A673 (cell line): ENCODE measurements around the gene EML1. TPM values are rescaled to one million over a fixed set of nuclear protein-coding genes. Genes with fewer than 3 reads are reported as not detected.

Source experiments
- BruUV-seq: library from RNA; stranded (reverse); fragments of 400-500 nt; replicated peaks from 2 replicates; lab custom pipeline; 2021; lab: Mats Ljungman, UMichigan
- CTCF ChIA-PET: fragments of 300-600 bp; sonication (Branson Sonifier 250); formaldehyde crosslinking; loops from one replicate; lab custom pipeline; 2022; ENCODE audit warnings: antibody characterized with exemption; lab: Charles Lee
- POLR2A ChIA-PET: fragments of 300-600 bp; sonication (Branson Sonifier 250); formaldehyde crosslinking; loops from one replicate; lab custom pipeline; 2022; ENCODE audit warnings: antibody characterized with exemption; ENCODE audit not compliant: low non-redundant PET; lab: Charles Lee
- DNase-seq: peaks from one replicate; pipeline ENCODE4 v3.0.0-alpha.2; 2015; ENCODE audit warnings: low spot score
- H3K27ac ChIP-seq: fragments of 200-600 bp; sonication (generic); 2 replicates; pipeline ENCODE4 v1.5.1; 2016; ENCODE audit warnings: mixed run types, low read depth, mild to moderate bottlenecking, mixed read lengths, antibody characterized with exemption, low read length; ENCODE audit not compliant: poor library complexity, severe bottlenecking
- H3K27me3 ChIP-seq: fragments of 200-600 bp; sonication (generic); replicated peaks from 2 replicates; pipeline ENCODE4 v1.6.1; 2017; ENCODE audit warnings: mixed run types, low read depth, mild to moderate bottlenecking, mixed read lengths, antibody characterized with exemption, low read length; ENCODE audit not compliant: insufficient read depth, poor library complexity
- H3K36me3 ChIP-seq: fragments of 200-600 bp; sonication (generic); 2 replicates; pipeline ENCODE4 v1.6.1; 2016; ENCODE audit warnings: mixed run types, mild to moderate bottlenecking, mixed read lengths, antibody characterized with exemption, low read length; ENCODE audit not compliant: insufficient read depth, poor library complexity, severe bottlenecking
- H3K4me1 ChIP-seq: fragments of 200-600 bp; sonication (generic); 2 replicates; pipeline ENCODE4 v1.6.1; 2017; ENCODE audit warnings: mixed run types, mild to moderate bottlenecking, mixed read lengths, antibody characterized with exemption, low read length; ENCODE audit not compliant: insufficient read depth, poor library complexity, severe bottlenecking
- H3K4me3 ChIP-seq: fragments of 200-600 bp; sonication (generic); 2 replicates; pipeline ENCODE4 v1.5.1; 2016; ENCODE audit warnings: low read depth, mixed run types, mild to moderate bottlenecking, mixed read lengths, low read length; ENCODE audit not compliant: poor library complexity, severe bottlenecking
- H3K9me3 ChIP-seq: fragments of 200-600 bp; sonication (generic); 2 replicates; pipeline ENCODE4 v1.6.1; 2016; ENCODE audit warnings: mixed run types, low read depth, mild to moderate bottlenecking, mixed read lengths, antibody characterized with exemption, low read length; ENCODE audit not compliant: poor library complexity, severe bottlenecking
- EZH2 ChIP-seq: fragments of 200-600 bp; sonication (generic); IDR thresholded peaks from 2 replicates; pipeline ENCODE4 v1.6.1; 2017; ENCODE audit warnings: borderline replicate concordance, low read depth, mild to moderate bottlenecking, mixed read lengths, antibody characterized with exemption, low read length; ENCODE audit not compliant: poor library complexity, severe bottlenecking
- intact Hi-C: fragments of 100-400 bp; cut with micrococcal nuclease; formaldehyde crosslinking; loops from one replicate; pipeline ENCODE4 v1.10.0; 2022; ENCODE audit not compliant: unreplicated experiment
- total RNA-seq: library from RNA; stranded (reverse); gene quantifications from 2 replicates; pipeline ENCODE4 v1.2.3, GENCODE V29; 2021
- TF ChIP-seq, protein P1 (sequence below): fragments of 300-800, 200-600 bp; sonication (generic); conservative IDR thresholded peaks from 2 replicates; pipeline ENCODE4 v1.5.1; 2017; ENCODE audit warnings: low read depth, mild to moderate bottlenecking, antibody characterized with exemption, low read length, moderate library complexity, mixed read lengths

EML1 gene
- total RNA-seq, 1 experiment from 2014 or later: 34.1 TPM

DNA sequence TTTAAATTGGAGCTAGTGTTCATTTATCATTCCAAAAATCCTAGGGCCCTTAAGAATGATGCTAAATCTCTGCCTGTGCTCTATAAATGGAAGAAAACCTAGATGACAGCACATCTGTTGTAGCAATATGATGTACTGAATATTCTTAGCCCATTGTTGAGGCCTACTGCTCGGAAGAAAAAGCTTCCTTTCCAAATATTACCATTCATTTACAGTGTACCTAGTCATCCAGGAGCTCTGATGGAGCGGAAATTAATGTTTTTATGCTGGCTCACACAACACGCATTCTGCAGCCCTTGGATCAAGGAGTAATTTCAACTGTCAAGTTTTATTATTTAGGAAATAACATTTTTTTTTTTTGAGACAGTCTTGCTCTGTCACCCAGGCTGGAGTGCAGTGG is 77.4 kb downstream of the EML1 start:
- Histone ChIP-seq H3K36me3 (no peaks in the 10 kb centered on the region), H3K27me3 (no peaks in the 10 kb centered on the region), H3K4me1 (peaks cover 24% of the 10 kb centered on the region), H3K9me3 (no peaks in the 10 kb centered on the region), H3K27ac (no peak overlapping the region), H3K4me3 (no peak overlapping the region)
- TF ChIP-seq EZH2: no peak
- TF ChIP-seq, protein P1, sequence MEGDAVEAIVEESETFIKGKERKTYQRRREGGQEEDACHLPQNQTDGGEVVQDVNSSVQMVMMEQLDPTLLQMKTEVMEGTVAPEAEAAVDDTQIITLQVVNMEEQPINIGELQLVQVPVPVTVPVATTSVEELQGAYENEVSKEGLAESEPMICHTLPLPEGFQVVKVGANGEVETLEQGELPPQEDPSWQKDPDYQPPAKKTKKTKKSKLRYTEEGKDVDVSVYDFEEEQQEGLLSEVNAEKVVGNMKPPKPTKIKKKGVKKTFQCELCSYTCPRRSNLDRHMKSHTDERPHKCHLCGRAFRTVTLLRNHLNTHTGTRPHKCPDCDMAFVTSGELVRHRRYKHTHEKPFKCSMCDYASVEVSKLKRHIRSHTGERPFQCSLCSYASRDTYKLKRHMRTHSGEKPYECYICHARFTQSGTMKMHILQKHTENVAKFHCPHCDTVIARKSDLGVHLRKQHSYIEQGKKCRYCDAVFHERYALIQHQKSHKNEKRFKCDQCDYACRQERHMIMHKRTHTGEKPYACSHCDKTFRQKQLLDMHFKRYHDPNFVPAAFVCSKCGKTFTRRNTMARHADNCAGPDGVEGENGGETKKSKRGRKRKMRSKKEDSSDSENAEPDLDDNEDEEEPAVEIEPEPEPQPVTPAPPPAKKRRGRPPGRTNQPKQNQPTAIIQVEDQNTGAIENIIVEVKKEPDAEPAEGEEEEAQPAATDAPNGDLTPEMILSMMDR: no peak
- DNase-seq: no peak
- POLR2A ChIA-PET: no interaction called here
- CTCF ChIA-PET: no interaction called here
- BruUV-seq: no TSS peak
- intact Hi-C loops: no loop called here

DNA sequence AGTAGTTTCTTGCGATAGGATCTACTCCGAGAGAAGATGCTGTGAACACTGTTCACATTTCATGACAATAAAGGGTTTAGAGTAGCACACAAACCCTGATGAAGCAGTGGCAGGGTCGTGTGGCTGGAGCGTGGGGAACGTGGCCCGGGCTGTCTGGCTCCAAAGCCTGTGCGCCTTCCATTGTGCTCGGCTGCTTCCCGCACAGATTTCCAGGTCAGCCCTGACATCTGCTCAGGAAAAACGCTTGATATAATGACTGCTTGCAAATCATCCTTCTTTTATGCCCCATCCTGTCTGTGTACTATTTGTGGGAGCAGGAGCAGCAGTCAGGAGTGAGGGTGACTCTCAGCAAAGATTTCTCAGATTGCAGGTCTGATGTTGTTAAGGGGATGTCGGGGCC is 78.6 kb downstream of the EML1 start:
- no peak for DNase-seq
- no peak overlapping the region for H3K27ac ChIP-seq
- TF ChIP-seq, protein P1: no peak
- TF ChIP-seq EZH2: no peak
- BruUV-seq: no TSS peak
- H3K9me3 ChIP-seq: no peaks in the 10 kb centered on the region
- H3K36me3 ChIP-seq: no peaks in the 10 kb centered on the region
- ChIA-PET CTCF (no interaction called here), POLR2A (no interaction called here)
- no peaks in the 10 kb centered on the region for H3K27me3 ChIP-seq
- H3K4me1 ChIP-seq: peaks cover 24% of the 10 kb centered on the region
- intact Hi-C loops: no loop called here
- no peak overlapping the region for H3K4me3 ChIP-seq

DNA sequence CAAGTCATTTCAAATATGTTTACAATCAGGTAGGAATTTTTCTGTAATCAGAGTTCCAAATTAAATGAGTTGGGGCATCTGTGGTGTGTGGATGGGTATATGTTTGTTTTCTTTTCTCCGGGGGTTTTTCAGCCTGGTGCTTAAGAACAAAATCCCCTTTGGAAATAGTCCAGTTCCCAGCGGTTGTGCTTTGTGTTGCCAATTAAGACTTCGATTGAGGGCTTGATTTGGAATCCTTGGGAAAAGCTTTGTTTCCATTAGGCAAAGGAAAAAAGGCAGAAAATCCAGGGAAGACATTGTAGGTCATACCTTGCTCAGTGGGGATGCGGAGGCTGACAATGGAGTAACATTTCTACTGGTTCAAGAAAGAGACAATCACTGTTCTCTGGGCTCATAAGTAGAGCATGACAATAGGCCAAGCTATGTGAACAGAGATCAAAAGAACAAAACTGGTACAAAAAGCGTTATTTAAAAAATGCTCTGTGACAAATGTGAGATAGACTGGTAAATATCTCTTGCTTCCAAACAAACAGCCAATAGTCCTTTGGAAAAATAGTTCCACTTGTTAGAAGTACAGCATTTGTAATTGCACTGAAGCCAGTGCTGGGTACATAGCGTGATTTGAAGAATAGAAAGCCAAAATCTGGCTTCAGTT is 79.7 kb downstream of the EML1 start:
- ChIA-PET CTCF (no interaction called here), POLR2A (no interaction called here)
- BruUV-seq: no TSS peak
- intact Hi-C loops: no loop called here
- Histone ChIP-seq H3K4me3 (no peak overlapping the region), H3K36me3 (no peaks in the 10 kb centered on the region), H3K9me3 (no peaks in the 10 kb centered on the region), H3K27me3 (no peaks in the 10 kb centered on the region), H3K27ac (no peak overlapping the region), H3K4me1 (peaks cover 24% of the 10 kb centered on the region)
- peak; percentile 35 for DNase-seq
- TF ChIP-seq EZH2: no peak
- TF ChIP-seq, protein P1: no peak
